ENCODE measurements around the gene TSPO.

The TSPO gene

DNA sequence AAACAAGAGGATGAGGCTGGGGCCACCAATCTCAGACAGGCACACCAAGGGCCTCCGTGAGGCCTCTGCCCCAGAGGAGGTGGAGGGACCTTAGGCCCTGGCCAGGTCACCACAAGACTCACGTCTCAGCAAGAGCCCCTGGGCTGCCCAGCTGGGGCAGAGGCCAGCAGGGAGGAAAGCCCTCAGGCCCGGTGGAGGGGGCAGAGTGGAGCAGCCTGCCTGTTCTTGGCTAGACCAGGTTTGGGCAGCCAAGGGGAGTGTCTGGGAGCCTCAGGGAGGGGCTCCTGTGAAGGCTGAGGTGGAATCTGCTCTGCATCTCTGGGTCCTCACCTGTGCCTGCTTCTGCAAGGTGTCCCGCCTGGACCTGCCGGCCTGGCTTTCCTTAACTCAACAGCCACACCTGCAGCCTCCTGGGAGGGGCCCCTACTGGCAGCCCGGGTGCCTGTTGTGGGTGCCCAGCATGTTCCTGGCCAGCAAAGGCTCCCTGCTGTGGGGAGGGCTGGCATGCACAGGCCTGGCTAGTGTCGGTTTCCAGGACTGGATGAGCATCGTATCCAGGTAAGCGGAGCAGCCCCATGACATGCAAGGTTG is 23.7 kb downstream of the TSPO start:
- no peak for DNase-seq

GRCh38 chr22:43176090-43176489 is 24.7 kb downstream of the TSPO start:
- no peak for DNase-seq

DNA sequence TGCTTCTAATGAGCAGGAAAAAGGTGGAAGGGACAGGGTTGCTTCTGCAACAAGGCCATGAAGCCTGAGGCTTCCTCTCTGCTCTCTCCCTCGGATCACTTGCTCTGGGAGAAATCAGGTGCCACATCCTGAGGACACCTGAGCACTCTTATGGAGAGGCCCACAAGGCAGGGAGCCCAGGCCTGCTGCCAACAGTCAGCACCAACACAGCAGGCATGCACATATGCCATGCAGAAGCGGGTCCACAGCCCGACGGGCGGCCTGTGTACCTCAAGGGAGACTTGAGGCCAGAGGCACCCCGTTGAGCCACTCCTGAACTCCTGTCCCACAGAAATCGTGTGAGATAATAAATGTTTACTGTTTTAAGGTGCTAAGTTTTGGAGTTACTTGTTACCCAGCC is 26.1 kb downstream of the TSPO start:
- no peak for DNase-seq

DNA sequence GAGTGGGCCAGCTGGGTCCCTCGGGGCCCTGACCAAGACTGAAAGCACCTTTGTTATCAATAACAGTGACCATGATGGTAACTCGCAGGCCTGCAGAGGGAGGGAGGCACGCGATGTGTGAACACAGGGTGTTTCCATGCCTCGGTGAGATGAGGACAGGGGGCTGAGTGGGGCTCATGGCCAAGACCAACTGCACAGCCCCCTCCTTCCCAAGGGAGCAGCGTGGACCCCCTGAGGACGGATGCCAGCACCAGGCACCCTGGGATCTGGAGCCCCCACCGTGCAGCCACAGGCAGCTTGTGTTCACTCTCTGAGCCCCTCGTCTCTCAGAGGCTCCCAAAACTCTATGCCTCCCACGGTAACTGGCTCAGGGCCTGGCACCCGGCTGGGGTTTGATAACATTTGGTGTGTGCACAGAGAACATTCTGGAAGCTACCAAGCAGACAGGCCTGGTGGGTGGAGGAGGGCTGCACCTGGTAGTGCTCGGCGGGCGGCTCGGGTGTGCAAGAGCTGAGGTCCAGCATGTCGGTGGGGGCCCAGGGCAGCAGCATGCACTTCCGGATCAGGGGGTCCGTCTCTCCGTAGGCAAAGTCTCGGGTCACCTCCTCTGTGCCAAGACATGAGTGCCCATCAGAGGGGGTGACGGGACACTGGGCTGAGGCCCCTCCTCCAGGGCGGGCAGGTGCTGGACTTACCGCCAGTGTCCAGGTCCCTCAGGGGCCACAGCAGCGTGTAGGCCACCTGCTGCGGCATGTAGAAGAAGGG is 28.0 kb downstream of the TSPO start:
- no peak for DNase-seq

DNA sequence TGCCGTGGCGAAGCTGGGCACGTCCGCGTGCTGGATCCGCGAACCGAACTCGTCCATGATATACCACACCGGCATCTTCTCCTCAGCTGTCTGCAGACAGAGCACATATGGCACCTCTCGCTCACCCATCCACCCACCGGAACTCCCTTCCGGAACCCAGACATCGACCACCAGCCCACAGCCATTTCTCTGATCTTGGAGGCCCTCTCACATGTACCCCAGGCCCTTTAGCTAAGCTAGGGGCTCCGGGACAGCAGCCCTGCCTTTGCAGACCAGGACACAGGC is 28.5 kb downstream of the TSPO start:
- no peak for DNase-seq

DNA sequence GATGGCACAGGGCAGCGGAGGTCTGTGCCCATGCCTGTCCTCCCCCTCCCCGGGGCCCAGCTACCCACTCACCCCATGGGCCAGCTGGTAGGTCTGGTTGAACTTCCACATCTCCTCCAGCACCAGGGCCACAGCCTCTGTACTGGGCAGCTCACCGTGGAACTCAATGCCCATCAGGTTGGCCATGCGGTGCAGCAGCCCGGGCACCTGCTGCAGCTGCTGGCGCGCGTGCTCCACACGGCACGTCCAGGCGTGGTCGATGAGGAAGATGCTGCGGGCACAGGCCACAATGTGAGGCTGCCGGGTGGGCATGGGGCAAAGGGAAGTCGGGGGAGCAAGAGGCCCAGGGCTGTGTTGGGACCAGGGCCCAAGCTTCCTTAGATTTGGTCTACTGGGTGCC is 29.3 kb downstream of the TSPO start:
- no peak for DNase-seq

DNA sequence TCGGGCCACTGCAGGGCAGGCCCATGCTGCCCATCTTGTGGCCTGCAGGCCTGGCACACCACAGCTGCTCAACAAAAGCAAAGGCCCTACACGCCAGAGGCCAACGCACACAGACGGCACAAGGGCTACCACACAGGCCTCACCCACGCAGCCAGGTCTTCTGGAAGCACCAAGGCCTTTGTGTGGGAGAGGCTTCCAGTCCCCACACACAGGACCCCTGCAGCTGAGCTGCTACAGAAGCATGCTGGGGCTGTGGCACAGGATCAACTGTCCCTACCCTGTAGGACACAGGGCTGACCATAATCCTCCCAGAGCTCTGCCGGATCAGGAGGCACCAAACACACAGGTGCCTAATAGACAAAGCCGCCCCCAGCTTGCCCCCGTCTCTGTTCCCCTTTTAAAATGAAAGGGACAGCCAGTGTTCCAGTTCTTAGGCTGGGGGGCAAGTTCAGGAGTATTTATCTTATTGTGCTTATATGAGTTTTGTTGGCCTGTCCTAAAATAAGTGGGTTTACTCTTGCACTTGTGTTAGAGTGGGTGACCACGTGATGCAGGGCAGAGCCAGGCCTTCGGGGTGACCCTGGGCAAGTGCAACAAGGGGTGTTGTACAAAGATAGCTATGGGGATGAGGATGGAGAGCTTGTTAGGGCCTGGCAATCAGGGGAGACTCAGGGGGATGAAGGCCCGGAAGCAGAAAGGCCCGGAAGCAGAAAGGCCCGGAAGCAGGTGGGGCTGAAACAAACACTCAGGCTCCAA is 30.1 kb downstream of the TSPO start:
- DNase-seq = no peak

DNA sequence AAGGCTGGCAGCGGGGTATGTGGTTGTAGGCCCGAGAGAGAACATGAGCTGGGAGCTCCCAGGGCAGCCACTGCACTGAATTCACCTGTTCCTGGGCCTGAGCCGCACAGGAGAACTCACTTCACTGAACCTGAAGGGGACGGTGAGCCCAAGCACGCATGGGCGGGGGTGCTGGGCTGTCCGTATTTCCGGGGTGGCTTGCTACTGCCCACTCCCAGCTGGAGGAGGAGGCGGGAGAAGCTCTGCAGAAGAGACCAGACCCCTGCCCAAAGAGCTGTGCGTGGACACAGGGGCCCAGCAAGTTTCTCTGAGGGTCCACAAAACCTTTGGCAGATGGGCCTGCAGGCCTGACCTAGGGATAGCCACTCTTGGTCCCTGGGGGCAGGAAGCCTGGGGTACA is 30.8 kb downstream of the TSPO start:
- DNase-seq = no peak

DNA sequence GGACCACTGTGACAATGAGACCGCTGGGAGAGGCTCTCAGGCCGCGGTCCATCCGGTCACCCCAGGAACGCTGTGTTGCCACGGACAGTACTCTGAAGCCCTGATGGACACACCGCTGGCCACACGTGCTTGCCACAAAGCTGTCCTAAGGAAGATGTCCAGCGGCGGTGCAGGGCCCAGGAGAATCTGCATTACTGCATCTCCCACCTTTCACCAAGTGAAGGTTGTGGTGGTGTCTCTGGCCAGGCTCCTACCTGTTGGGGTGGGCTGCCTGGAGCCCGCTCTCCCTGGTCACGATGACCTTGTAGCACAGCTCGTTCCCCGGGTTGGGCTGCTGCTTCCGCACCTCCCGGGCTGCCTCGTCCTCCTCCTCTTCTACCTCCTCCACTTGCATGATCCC is 31.4 kb downstream of the TSPO start:
- DNase-seq = no peak

- no peak for DNase-seq
Measured at GRCh38 chr22:43183496-43184277, 32.3 kb downstream of the TSPO start.

DNA sequence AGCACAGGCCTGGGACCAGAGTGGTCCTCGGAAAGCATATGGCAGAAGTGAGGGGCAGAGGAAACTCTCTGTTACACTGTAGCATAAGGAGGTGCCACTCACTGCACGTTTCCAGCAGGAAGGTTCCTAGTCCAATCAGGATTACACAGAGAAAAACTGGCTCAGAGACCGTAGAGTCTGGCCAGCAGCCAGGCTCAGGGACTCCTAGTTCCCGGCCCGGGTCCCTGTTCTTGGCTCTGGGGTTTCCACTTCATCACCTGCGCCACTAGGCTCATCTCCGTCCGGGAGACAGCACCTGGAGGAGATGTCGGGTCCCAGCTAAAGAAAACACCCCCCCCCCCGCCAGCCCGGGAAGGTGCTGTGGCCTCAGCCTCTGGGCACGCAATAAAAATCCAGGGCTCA is 34.5 kb downstream of the TSPO start:
- DNase-seq = peak in 17 of 51 donors; percentile 4 to 43 (median 14)

DNA sequence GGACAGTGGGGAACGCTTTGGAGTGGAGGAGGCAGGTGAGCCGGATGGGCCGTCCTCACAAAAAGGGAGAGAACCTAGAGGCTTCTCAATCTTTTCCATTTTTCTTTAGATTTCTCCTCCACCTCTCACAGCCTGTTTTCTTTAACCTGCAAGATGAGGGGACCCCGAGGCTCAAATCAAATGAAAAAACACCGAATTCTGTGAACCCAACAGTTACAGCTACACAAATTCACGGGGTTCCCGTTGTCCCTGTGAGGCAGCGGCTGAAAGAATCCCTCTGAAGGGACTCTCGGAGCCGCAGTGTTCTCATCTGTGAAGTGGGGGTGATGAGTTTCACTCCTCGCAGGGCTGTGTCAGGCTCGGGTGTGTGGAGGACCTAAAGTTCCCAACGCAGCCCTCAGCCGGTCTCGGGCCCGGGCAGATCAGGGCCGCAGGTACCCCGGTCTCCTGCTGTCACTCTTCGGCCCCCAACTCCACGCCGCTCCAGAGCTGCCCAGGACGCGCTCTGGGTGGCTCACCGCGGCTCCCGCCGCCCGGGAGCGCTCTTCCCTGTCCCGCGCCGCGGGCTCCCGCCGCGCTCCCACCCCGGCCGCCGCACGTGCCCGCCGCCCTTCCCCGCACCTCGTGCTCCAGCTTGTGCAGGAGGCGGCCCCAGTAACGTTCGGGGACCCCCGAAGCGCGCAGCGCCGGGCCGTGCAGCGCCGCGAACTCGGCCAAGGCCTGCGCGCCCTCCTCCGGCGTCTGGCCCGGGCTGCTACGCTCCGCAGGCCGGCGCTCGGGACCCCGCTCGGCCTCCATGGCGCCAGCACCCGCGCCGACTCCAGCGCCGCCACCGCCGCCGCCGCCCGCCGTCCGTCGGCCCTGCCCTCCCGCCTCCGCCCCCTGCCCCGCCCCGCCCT is 35.2 kb downstream of the TSPO start, which contains the start of gene TTLL12:
TTLL12 (minus strand) TSS at position 863 of the 899 bp plus-strand sequence; CDS start at position 798, 65 bp downstream.
- peak in 35 of 51 donors; percentile 5 to 68 (median 49) for DNase-seq

GRCh38 chr22:43187171-43188099 is 36.1 kb downstream of the TSPO start:
- peak; percentile 59 to 95 (median 89) for DNase-seq

- DNase-seq = no peak
Measured at GRCh38 chr22:43188829-43189545, 37.6 kb downstream of the TSPO start.

DNA sequence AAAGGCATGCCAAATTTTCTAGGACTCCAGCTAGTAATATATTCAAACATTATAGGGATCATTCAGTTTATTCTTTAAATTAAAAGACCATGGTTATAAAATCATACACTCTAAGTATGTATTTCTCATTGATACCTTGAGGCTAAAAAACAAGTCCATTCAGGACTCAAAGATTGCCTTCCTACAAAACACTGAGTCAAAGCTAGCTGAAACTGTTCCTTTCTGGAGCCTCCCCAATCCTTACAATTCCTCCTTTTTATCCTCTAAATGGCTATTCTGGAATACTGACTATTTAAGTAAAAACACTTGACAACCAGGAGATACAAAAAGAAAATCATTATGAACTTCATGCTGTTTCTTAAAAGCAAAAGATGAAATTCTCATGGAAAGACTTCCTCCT is 40.5 kb downstream of the TSPO start:
- no peak for DNase-seq

GRCh38 chr22:43197271-43197941 is 46.0 kb downstream of the TSPO start:
- no peak for DNase-seq

DNA sequence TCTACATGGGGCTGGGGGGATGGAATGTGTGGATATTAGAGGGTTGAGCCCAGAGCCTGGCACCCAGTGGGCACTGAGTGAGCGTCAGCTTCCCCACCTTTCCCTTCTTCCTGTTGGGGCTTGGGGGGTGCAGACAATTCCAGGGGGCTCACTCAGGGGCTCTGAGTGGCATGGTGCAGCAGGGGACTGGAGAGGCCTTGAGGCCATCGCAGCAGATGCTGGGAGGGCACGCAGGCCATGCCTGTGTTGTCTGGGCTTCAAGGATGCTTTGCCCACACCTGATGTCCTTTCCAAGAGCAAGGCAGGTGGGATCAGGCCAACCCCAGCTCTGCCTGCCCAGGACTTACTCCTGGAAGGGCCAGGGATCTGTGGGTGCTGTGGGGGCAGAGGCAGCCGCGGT is 46.8 kb downstream of the TSPO start:
- DNase-seq = no peak

DNA sequence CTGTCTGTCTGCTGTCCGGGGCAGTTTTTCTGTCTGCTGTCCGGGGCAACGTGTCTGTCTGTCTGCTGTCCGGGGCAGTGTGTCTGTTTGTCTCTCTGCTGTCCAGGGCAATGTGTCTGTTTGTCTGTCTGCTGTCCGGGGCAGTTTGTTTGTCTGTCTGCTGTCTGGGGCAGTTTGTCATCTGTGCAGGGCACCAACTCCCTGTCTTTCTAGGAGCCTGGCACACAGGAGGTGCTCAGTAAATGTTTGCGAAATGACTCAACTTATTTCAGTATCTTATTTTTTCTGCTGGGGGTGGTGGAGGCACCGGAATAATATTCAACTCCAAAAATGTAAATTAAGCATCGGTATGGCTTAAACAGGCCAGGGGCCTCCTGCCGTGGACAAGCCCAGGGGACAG is 47.6 kb downstream of the TSPO start:
- no peak for DNase-seq

Data from hypothalamus (tissue), 51 donors.